Adrenal gland (tissue), 5 donors: ENCODE data around the gene EFR3B.

Experiments used
- POLR2A ChIP-seq, 2 donors: fragments of 450-650 bp; IDR thresholded peaks; one replicate each; pipeline ENCODE4 v1.6.1; 2017; ENCODE audit warnings: antibody characterized with exemption in 2 of 2, mild to moderate bottlenecking in 2 of 2, moderate library complexity in 1 of 2
- TF ChIP-seq, protein P1 (sequence below), 6 experiments: fragments of 450-650 bp in 4 of 6; fragments of 200-600 bp in 2 of 6; sonication (generic) in 1 of 6; IDR thresholded peaks; 1 replicate in 5 of 6; 2 replicates in 1 of 6; pipeline versions ENCODE4 v1.5.1 to v1.8.0; 2016 to 2021; ENCODE audit warnings: antibody characterized with exemption in 6 of 6, mild to moderate bottlenecking in 2 of 6, moderate library complexity in 1 of 6
- donor health status: DM: no; HTN: no; CAD: no.

DNA sequence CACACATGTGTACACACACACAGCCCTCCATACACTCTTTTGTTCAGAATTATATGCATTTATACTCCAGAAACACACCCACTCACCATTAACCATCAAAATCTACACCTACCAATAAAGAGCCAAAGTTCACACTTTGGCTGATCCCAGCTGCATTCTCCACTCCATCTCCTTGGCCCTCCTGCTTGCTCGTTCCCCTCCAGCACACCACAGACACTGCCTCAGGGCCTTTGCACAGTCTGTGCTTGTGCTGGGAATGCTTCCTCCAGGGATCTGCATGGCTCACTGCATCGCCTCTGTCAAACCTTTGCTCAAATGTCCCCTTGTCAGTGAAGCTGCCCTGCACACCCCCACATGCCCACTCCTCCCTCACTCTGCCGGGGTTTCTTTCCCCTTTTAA is 80.5 kb downstream of the EFR3B start:
- TF ChIP-seq, protein P1, sequence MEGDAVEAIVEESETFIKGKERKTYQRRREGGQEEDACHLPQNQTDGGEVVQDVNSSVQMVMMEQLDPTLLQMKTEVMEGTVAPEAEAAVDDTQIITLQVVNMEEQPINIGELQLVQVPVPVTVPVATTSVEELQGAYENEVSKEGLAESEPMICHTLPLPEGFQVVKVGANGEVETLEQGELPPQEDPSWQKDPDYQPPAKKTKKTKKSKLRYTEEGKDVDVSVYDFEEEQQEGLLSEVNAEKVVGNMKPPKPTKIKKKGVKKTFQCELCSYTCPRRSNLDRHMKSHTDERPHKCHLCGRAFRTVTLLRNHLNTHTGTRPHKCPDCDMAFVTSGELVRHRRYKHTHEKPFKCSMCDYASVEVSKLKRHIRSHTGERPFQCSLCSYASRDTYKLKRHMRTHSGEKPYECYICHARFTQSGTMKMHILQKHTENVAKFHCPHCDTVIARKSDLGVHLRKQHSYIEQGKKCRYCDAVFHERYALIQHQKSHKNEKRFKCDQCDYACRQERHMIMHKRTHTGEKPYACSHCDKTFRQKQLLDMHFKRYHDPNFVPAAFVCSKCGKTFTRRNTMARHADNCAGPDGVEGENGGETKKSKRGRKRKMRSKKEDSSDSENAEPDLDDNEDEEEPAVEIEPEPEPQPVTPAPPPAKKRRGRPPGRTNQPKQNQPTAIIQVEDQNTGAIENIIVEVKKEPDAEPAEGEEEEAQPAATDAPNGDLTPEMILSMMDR (IDR thresholded peaks at IDR 0.05): no peak
- no peak for TF ChIP-seq POLR2A (IDR thresholded peaks at IDR 0.05)
